ENCODE results near the gene XCL1. TPM values are rescaled to one million over a fixed set of nuclear protein-coding genes. Genes with fewer than 3 reads are reported as not detected.
A peak's percentile ranks its signal among the peaks of the same experiment; 100 is the strongest.
"Not testable (repeated sequence)": the region's sequence is repeated elsewhere in the genome, so short reads cannot be mapped to it uniquely, and the experiment has no call there.

The XCL1 gene
- total RNA-seq, 2 donors from 2014 or later: 5.9 TPM; not detected in 1

DNA sequence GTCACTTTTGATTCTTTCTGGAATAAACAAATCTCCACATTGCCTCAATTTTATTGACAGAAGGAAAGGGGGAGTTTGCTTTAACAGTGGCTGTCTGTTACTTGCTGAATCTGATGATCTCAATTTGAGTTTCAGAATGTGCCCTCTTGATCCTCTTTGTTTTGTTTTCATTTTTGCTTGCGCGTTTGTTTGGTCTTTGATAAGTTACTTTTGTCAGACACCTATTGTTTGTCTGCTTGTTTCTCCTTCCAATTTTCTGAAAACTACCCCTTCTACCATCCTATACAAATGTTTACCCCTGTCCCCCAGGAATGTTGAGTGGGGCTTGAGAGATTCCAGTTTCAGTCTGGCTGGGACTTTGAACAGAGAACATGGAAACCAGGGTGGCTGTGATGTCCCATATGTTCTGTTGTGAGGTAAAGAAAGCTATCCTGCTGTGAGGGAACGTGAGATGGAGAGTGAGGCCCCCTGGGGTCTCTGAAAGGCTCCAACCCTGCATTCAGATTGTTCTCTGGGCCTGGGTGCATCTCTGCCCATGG, 20.8 kb upstream of the XCL1 start:
- H3K27ac Mint-ChIP-seq: peak overlapping the region in 1 of 2 donors; percentile 73
- peaks cover 0 to 3% of the 10 kb centered on the region in 2 donors for H3K9me3 Mint-ChIP-seq
- ATAC-seq: no peak
- no peaks in the 10 kb centered on the region for H3K36me3 Mint-ChIP-seq
- no peak for DNase-seq (ENCODE audit: low spot score in 2 of 2)

DNA sequence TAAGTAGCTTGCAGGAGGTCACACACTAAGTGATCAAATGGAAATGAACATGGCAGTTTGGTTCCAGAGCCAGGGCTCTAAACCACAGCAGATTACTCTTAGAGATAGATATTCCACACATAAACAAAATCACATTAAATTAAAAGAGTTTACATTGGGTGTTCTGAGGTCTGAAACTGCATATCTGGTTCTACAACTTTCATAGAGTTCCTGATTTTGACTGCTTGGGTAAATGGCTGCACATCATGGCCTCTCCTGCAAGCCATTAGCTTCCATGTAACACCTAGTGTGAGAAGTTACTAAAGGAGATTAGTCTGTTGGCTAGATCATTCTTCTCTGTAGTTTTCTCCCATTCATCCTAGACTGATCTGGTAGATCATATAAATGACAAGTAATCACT, 19.8 kb upstream of the XCL1 start:
- ATAC-seq (no peak), DNase-seq (ENCODE audit: low spot score in 2 of 2) (no peak)
- Mint-ChIP-seq H3K9me3 (no peaks in the 10 kb centered on the region), H3K36me3 (no peaks in the 10 kb centered on the region), H3K27ac (no peak overlapping the region)

DNA sequence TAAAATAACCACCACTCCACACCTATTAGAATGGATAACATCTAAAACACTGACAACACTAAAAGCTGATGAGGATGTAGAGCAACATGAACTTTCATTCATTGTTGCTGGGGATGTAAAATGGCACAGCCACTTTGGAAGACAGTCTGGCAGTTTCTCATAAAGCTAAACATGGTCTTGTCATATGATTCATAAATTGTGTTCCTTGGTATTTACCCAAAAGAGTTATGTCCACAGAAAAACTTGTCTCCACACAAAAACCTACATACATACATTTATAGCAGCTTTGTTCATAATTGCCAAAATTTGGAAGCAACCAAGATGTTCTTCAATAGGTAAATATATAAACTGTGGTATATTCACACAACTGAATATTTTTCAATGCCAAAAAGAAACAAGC, 16.0 kb upstream of the XCL1 start:
- H3K36me3 Mint-ChIP-seq: peaks cover 0 to 8% of the 10 kb centered on the region in 2 donors
- no peak overlapping the region for H3K27ac Mint-ChIP-seq
- no peak for DNase-seq (ENCODE audit: low spot score in 2 of 2)
- peaks cover 5 to 11% of the 10 kb centered on the region in 2 donors for H3K9me3 Mint-ChIP-seq
- ATAC-seq: no peak

DNA sequence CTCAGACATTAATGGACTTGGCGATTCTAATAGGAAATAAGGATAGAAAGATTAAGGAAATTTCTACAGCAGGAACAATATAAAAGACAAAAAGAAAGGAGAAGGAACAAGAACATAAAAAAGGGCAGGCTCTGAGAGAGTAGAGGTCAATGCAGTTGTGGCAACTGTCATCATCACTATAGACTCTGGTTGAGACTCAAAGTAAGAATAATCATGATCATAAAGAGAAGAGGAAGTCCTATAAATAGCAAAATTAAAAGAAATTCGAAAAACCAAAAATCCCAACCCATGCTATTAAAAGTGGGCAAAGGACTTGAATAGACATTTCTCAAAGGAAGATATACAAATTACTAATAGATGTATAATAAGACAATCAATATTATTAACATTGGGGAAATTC, 14.4 kb upstream of the XCL1 start:
- DNase-seq (ENCODE audit: low spot score in 2 of 2): no peak
- H3K36me3 Mint-ChIP-seq: peaks cover 0 to 8% of the 10 kb centered on the region in 2 donors
- no peak overlapping the region for H3K27ac Mint-ChIP-seq
- no peak for ATAC-seq
- peaks cover 5 to 11% of the 10 kb centered on the region in 2 donors for H3K9me3 Mint-ChIP-seq

DNA sequence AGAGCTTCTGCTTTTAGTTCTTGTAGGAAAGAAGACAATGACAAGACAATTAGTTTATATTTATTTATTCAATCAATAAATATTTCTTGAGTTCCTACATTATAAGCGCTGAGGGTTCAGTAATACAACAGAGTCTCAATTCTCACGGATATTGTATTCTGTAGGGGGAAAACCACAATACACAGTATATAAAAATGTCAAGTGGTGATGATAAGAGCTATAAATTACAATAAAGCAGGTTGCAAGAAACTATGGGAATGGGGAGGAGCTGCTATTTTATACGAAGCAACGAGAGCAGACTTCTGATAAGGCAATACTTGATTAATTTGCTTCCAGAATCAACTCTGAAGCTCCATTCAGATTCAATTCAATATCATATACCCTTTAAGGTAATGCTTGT, 10.6 kb upstream of the XCL1 start:
- DNase-seq (ENCODE audit: low spot score in 2 of 2) (no peak), ATAC-seq (no peak)
- Mint-ChIP-seq H3K9me3 (peaks cover 5 to 11% of the 10 kb centered on the region in 2 donors), H3K36me3 (peaks cover 0 to 8% of the 10 kb centered on the region in 2 donors), H3K27ac (no peak overlapping the region)

DNA sequence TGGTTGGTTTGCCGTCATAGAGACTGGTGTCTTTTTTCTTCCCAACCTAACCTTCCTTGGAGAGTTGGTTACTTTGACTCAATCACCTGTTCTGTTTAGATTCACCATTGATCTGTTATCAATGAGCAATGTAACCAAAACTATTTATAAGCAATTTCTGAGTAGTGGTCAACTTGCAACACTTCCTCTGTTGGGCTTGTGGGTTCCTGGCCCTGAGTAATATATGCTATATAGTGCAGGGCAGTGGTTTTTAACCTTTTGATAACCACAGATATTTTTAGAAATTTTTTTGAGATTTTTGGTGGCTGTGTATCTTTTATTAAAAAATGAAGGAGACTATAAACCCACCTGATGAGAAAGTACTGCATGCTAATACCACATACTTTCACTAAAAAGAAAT, 9.4 kb upstream of the XCL1 start:
- peaks cover 0 to 8% of the 10 kb centered on the region in 2 donors for H3K36me3 Mint-ChIP-seq
- H3K27ac Mint-ChIP-seq: no peak overlapping the region
- ATAC-seq (no peak), DNase-seq (ENCODE audit: low spot score in 2 of 2) (no peak)
- H3K9me3 Mint-ChIP-seq: peaks cover 5 to 11% of the 10 kb centered on the region in 2 donors

DNA sequence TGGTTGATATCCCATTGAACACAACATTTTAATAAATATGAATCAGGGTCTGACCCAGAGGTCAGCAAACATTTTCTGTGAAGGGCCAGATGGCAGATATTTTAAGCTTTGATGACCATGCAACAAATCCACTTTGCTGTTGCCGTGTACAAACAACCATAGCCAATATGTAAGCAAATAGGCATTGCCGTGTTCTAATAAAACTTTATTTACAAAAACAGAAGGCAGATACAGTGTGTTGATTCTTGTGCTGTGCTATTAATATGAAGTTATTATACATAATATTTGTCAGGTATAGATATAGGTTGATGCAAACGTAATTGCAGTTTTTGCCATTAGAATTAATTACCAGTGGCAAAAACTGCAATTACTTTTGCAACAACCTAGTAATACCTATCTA, 8.8 kb upstream of the XCL1 start:
- Mint-ChIP-seq H3K27ac (no peak overlapping the region), H3K9me3 (peaks cover 5 to 10% of the 10 kb centered on the region in 2 donors), H3K36me3 (peaks cover 0 to 8% of the 10 kb centered on the region in 2 donors)
- DNase-seq (ENCODE audit: low spot score in 2 of 2) (no peak), ATAC-seq (no peak)

DNA sequence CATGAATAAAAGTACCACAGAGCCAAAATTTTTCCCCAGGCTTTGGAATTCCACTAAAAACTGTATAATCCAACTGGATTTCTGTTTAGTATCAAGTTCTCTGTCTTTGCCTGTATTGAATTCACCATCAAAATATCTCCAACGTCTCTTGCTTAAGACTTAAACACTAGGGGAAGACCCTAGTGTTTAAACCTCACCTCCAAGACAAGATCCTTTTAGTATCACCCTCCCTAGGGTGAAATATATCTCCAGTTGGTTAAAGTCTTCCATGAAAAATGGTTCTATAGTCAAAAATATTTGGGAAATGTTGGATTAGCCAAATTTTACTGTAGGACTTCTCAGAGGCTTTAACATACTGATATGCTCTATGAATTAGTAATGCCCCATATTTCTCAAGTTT, 8.1 kb upstream of the XCL1 start:
- DNase-seq (ENCODE audit: low spot score in 2 of 2): no peak
- no peak for ATAC-seq

DNA sequence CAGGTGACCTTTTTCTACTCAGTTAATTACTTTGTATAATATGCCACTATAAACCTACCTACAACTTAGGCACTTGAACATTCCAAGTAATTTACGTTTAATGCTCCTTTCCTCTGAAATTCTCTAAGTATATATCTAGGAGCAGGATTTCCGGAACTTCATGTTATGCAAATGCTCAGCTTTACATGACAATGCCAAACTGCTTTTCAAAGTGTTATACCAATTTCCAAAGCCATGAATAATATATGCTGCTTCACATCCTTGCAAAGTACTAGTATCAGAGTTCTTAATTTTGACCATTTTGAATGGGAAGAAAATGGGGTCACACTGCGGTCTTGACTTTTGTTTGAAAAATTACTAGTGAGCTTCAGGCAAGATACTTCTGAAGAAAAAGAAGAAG, 5.8 kb upstream of the XCL1 start:
- DNase-seq (ENCODE audit: low spot score in 2 of 2): no peak
- no peak overlapping the region for H3K27ac Mint-ChIP-seq
- ATAC-seq: no peak
- no peaks in the 10 kb centered on the region for H3K9me3 Mint-ChIP-seq
- H3K36me3 Mint-ChIP-seq: no peaks in the 10 kb centered on the region

More for the DNA sequence above, 8.1 kb upstream of the XCL1 start:
- Mint-ChIP-seq H3K36me3 (peaks cover 0 to 4% of the 10 kb centered on the region in 2 donors), H3K27ac (no peak overlapping the region), H3K9me3 (peaks cover 0 to 5% of the 10 kb centered on the region in 2 donors)

DNA sequence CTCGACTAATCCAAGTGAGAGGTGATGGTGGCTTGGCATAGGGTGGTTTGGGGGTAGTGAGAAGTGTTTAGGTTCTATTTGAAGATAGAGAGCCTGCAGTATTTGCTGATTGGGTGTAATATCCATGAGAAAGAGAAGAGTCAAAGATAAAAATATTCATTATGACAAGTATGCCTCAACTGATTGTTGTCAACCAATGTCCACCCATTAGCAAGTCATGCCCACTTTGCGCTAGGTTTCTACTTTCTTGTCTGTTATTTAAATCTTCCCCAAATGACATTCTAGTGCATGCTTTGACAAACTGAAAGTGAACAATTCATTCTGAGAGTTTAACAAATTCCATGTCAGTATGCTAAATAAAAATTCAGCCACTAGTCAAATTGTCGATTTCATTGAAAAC, 3.8 kb upstream of the XCL1 start:
- no peak for DNase-seq (ENCODE audit: low spot score in 2 of 2)
- peak in 1 of 2 donors; percentile 30 for ATAC-seq
- Mint-ChIP-seq H3K36me3 (no peaks in the 10 kb centered on the region), H3K9me3 (no peaks in the 10 kb centered on the region), H3K27ac (no peak overlapping the region)

DNA sequence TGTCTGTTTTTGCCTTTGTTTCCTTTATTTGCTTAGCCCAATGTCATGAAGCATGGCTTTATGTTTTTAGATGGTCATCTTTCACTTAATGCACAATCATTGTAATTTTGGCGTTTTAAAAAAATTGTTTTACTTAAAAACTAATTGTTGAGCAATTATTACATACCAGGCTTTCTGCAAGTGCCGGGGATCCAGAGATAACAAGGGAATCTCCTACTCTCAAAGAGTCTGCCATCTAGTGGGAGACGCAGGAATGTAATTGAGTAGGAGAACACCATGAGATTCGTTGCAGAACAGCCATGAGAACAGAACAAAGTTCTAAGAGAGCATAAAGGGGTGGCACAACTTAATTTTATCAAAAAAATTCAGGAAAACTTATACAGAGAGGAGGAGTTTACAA, 2.2 kb upstream of the XCL1 start:
- DNase-seq (ENCODE audit: low spot score in 2 of 2); H3K36me3 Mint-ChIP-seq; H3K9me3 Mint-ChIP-seq; H3K27ac Mint-ChIP-seq; ATAC-seq: not testable (repeated sequence)

DNA sequence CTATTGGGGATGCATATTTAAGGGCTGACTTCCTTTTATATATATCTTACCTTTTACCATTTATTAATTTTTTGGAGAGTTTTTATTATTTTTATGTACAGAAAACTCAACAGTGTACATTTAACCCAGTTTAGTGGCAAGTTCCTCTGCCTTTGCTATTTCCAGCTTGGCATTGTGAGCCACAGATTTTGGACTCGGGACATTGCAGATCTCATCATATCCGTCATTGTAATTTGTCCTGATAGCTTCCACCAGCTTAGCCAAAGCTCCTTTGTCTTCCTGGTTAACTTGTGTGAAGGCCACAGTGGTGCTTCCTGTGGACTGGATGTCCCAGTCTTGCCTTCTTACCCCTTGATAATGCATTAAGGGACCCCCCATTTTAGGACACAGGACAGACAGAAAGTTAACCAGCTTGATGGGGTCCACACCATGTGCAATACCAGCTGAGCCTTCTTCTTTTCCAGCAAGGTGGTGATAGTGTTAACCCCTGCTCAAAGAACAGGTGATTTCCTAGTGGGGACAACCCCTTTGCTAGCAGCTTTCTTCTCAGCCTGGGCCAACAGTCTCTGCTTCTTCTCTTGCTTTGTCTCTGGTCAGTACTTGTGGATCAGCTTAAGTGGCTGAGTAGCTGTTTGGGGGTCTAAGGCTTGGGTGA, 2.3 kb downstream of the XCL1 start:
- H3K27ac Mint-ChIP-seq; DNase-seq (ENCODE audit: low spot score in 2 of 2); ATAC-seq; H3K9me3 Mint-ChIP-seq; H3K36me3 Mint-ChIP-seq: not testable (repeated sequence)

DNA sequence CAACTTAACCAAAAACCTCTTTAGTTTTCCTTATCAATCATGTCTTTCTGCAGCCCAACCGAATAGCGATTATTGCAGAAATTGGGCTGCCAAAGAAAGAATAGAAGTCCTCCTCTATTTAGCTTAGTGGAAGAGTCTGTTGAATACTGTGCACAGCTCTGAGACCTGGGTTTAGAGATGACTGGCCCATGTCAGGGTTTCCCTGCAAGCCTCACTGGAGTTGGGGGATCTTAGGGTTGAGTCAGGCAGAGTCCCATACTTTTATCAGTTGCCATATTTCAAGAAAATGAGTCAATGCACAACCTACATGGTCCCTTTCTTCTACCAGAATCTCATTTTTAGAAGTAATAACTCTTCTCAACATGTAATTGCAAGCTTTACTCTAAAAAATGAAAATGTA, 3.9 kb downstream of the XCL1 start:
- not testable (repeated sequence) for H3K27ac Mint-ChIP-seq; H3K36me3 Mint-ChIP-seq; H3K9me3 Mint-ChIP-seq; DNase-seq (ENCODE audit: low spot score in 2 of 2)
- ATAC-seq: peak; percentile 59 to 93

DNA sequence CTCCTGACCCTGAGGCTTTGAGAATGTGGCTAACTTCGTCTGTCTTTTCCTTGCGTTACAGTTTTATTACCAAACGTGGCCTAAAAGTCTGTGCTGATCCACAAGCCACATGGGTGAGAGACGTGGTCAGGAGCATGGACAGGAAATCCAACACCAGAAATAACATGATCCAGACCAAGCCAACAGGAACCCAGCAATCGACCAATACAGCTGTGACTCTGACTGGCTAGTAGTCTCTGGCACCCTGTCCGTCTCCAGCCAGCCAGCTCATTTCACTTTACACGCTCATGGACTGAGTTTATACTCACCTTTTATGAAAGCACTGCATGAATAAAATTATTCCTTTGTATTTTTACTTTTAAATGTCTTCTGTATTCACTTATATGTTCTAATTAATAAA, 4.6 kb downstream of the XCL1 start:
- not testable (repeated sequence) for H3K9me3 Mint-ChIP-seq; H3K27ac Mint-ChIP-seq; H3K36me3 Mint-ChIP-seq; ATAC-seq; DNase-seq (ENCODE audit: low spot score in 2 of 2)

DNA sequence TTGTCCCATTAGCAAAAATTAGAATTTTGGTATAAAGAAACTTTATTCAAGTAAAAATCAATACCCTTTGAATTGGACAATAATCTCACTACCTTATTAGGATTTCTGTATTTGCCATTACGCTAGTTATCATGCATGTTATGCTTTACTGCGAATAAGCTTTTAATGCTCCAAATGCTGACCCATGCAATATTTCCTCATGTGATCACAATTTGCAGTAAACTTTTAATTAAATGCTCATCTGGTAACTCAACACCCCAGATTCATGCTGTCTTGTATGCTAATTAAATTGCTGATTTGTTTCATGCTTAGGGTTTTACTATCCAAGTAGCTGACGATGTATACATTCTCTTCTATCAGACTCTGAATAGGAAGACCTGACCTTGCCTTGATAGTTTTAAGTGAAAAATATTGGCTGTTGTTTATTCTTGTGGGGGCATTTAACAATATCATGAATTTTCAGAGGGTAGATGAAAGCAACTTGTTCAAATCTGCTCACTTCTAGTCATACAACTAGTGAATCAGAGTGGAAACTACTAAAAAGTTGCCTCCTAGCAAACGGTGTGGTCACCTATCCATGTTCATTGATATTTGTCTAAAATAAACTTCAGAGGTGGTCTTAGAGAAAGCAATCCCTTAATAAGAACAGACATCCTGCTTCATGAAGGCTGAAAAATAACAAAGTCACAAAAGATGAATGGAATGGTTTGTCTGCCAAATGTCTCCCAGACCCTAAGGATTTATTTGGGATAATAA, 5.6 kb downstream of the XCL1 start:
- no peak for ATAC-seq
- DNase-seq (ENCODE audit: low spot score in 2 of 2): no peak
- no peaks in the 10 kb centered on the region for H3K36me3 Mint-ChIP-seq
- H3K27ac Mint-ChIP-seq: no peak overlapping the region
- H3K9me3 Mint-ChIP-seq: no peaks in the 10 kb centered on the region

DNA sequence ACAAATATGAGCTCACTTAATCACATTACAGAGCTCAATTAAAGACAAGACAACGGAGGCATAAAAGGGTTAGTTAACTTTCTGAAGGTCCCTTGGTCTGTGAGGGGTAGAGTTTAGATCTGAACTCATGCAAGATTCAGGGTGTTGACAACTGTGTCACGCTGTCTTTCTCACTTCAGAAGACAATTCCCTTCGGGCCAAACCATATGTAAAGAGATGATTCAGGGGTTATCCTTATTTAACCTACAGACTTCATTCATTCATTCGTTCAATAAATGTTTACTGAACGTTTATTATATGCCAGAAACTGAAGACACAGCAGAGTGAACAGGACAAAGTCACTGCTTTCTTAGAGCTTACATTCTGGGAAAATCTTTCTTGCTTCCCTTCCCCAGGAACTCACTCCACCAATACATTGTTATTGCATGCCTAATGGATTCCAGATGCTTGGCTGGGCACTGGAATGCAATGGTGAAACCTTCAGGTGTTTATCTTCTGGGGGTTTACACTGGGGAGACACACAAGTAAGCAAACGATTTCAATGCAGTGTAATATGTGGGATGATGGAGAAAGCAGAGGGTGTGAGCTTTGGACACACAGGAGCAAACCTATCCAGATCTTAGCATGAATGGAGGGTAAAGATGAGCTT, 6.4 kb downstream of the XCL1 start:
- H3K9me3 Mint-ChIP-seq: peaks cover 0 to 5% of the 10 kb centered on the region in 2 donors
- no peaks in the 10 kb centered on the region for H3K36me3 Mint-ChIP-seq
- no peak overlapping the region for H3K27ac Mint-ChIP-seq
- ATAC-seq (no peak), DNase-seq (ENCODE audit: low spot score in 2 of 2) (no peak)

DNA sequence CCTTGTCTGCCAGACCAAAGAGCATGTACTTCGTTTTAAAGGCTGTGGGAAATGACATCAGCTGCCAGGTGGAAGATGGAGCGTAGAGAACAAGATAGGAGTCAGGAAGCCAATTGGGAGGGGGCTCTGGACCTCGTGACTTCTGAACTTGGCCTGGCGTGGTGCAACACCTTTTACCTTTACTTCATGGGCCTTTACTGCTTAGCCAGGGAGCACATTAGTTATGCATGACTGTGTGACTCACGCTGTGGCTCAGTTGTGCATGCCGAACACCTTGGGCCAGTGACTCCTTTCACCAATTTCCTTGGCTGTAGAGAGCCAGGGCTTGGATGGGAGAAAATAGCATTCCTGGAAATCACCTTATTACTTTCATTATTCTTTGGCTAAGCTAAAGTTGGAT, 7.2 kb downstream of the XCL1 start:
- no peak overlapping the region for H3K27ac Mint-ChIP-seq
- peaks cover 0 to 5% of the 10 kb centered on the region in 2 donors for H3K9me3 Mint-ChIP-seq
- no peak for DNase-seq (ENCODE audit: low spot score in 2 of 2)
- no peak for ATAC-seq
- H3K36me3 Mint-ChIP-seq: no peaks in the 10 kb centered on the region
